Superior temporal gyrus (tissue), 1 donor: ENCODE results near the gene DNAJC4.

Experiments used
- DNase-seq: peaks from one replicate; pipeline ENCODE4 v3.0.0-alpha.2; 2016; ENCODE audit errors: extremely low spot score

The DNAJC4 gene

GRCh38 chr11:64259533-64260067 lies 29.3 kb downstream of the DNAJC4 start:
- no peak for DNase-seq

- DNase-seq, result no peak
Observed at GRCh38 chr11:64260147-64260708, 29.9 kb downstream of the DNAJC4 start.

GRCh38 chr11:64261556-64262080 lies 31.3 kb downstream of the DNAJC4 start:
- DNase-seq, result no peak

GRCh38 chr11:64262271-64263002 lies 32.1 kb downstream of the DNAJC4 start:
- DNase-seq, result no peak

GRCh38 chr11:64263021-64263946 lies 32.9 kb downstream of the DNAJC4 start:
- no peak for DNase-seq

GRCh38 chr11:64263947-64264317 lies 33.6 kb downstream of the DNAJC4 start:
- DNase-seq, result no peak

GRCh38 chr11:64264371-64264852 lies 34.1 kb downstream of the DNAJC4 start:
- no peak for DNase-seq

- no peak for DNase-seq
Observed at GRCh38 chr11:64265176-64266160, 35.1 kb downstream of the DNAJC4 start.

GRCh38 chr11:64266339-64266738 lies 36.0 kb downstream of the DNAJC4 start:
- no peak for DNase-seq

- no peak for DNase-seq
Observed at GRCh38 chr11:64267207-64267945, 37.0 kb downstream of the DNAJC4 start.

- DNase-seq, result no peak
Observed at GRCh38 chr11:64268025-64268892, 37.9 kb downstream of the DNAJC4 start.

GRCh38 chr11:64268893-64269539 lies 38.7 kb downstream of the DNAJC4 start:
- DNase-seq, result no peak

- peak; percentile 100 for DNase-seq
Observed at GRCh38 chr11:64269540-64270220, 39.3 kb downstream of the DNAJC4 start.

- no peak for DNase-seq
Observed at GRCh38 chr11:64275031-64275800, 44.9 kb downstream of the DNAJC4 start.

- no peak for DNase-seq
Observed at GRCh38 chr11:64275841-64276240, 45.5 kb downstream of the DNAJC4 start.

- DNase-seq, result no peak
Observed at GRCh38 chr11:64276653-64277431, 46.5 kb downstream of the DNAJC4 start.
